Ovary (tissue), 9 donors: ENCODE data around the gene PRKAG3. TPM values are rescaled to one million over a fixed set of nuclear protein-coding genes. Genes with fewer than 3 reads are reported as not detected.

Experiments
- microRNA-seq, 3 donors: library from miRNA; unstranded; fragments of <30 nt; microRNA quantifications; one replicate each; pipeline versions ENCODE4 to v1.2.0, GENCODE V29; 2019 to 2020
- polyA plus RNA-seq, 2 donors: library from polyadenylated mRNA; stranded (reverse); fragments of 200-250 nt in 1 of 2; fragments of 350-450 nt in 1 of 2; fragmentation: Illumina TruSeq in 1 of 2; extraction: RNeasy Lipid Tissue Mini Kit (QIAGEN cat#74804) in 1 of 2; gene quantifications; one replicate each; pipeline ENCODE4 v1.2.3, GENCODE V29; 2013 to 2014
- total RNA-seq, 7 donors: library from RNA; depleted of rRNA in 2 of 7; stranded (reverse); fragments of >200 nt in 2 of 7; fragmentation: NEBNext Ultra II Directional in 3 of 7; extraction: Animal tissue kit (Norgen Biotek cat#: 25700) in 3 of 7; gene quantifications; one replicate each; pipeline versions ENCODE4 v1.1.0 to v1.2.4, GENCODE V29; 2016 to 2023
- donor health status: DM: no; HTN: no; CAD: no; lungs with moderate emphysema.
- donor health status: DM: no; HTN: no; CAD: no.
- donor health status: Bipolar disorder and iron deficiency.
- donor health status: DM: yes; HTN: yes; CAD: no.
- donor health status: DM: no; HTN: no; CAD: no.
- donor health status: DM: yes; HTN: yes; CAD: no.

Gene PRKAG3
- total and polyA plus RNA-seq, 9 donors, result 0.11 to 0.32 TPM; not detected in 7

Small RNAs within 50 kb of the gene (microRNA-seq; reads per million reads assigned to microRNA genes)
- gene MIR9500, result 0 reads per million in 3 donors

Other genes starting within 250 kb of the PRKAG3 start
- gene PLCD4, start 223.9 kb downstream of the PRKAG3 start, total RNA-seq, result 1 to 10 TPM in 3 of 7 donors, under 1 TPM in 4; 0.24 to 1.5 (median 0.91) TPM
- gene PLCD4, start 223.9 kb downstream of the PRKAG3 start, polyA plus RNA-seq, result under 1 TPM; 0.21 to 0.88 TPM
- 10 to 100 TPM; 10.9 to 33.9 (median 24.0) TPM for gene ZNF142, start 172.2 kb downstream of the PRKAG3 start, total RNA-seq
- 1 to 10 TPM; 7.0 to 8.2 TPM for gene ZNF142, start 172.2 kb downstream of the PRKAG3 start, polyA plus RNA-seq
- gene BCS1L, start 172.1 kb downstream of the PRKAG3 start, total RNA-seq, result 10 to 100 TPM; 14.7 to 45.2 (median 35.0) TPM
- gene BCS1L, start 172.1 kb downstream of the PRKAG3 start, polyA plus RNA-seq, result 10 to 100 TPM; 31.5 to 34.4 TPM
- 10 to 100 TPM; 11.7 to 38.6 (median 25.7) TPM for gene RNF25, start 159.8 kb downstream of the PRKAG3 start, total RNA-seq
- gene RNF25, start 159.8 kb downstream of the PRKAG3 start, polyA plus RNA-seq, result 10 to 100 TPM; 26.5 to 45.9 TPM
- gene STK36, start 159.7 kb downstream of the PRKAG3 start, total RNA-seq, result 10 to 100 TPM; 26.8 to 93.2 (median 39.1) TPM
- gene STK36, start 159.7 kb downstream of the PRKAG3 start, polyA plus RNA-seq, result 10 to 100 TPM; 28.7 to 38.5 TPM
- gene TTLL4, start 121.0 kb downstream of the PRKAG3 start, total RNA-seq, result 10 to 100 TPM; 12.4 to 19.6 (median 17.6) TPM
- 10 to 100 TPM in 1 of 2 donors, 1 to 10 TPM in 1; 6.9 to 17.2 TPM for gene TTLL4, start 121.0 kb downstream of the PRKAG3 start, polyA plus RNA-seq
- 10 to 100 TPM; 22.0 to 59.5 (median 34.4) TPM for gene CYP27A1, start 49.7 kb downstream of the PRKAG3 start, total RNA-seq
- 10 to 100 TPM; 30.0 to 39.0 TPM for gene CYP27A1, start 49.7 kb downstream of the PRKAG3 start, polyA plus RNA-seq
- 1 to 10 TPM; 1.1 to 4.5 (median 2.0) TPM for gene WNT6, start 28.0 kb upstream of the PRKAG3 start, total RNA-seq
- gene WNT6, start 28.0 kb upstream of the PRKAG3 start, polyA plus RNA-seq, result 1 to 10 TPM in 1 of 2 donors, under 1 TPM in 1; 0.13 to 2.9 TPM
- 10 to 100 TPM in 1 of 7 donors, 1 to 10 TPM in 1, under 1 TPM in 1, not detected in 4; 0.27 to 12.4 (median 1.6) TPM for gene WNT10A, start 49.0 kb upstream of the PRKAG3 start, total RNA-seq
- gene WNT10A, start 49.0 kb upstream of the PRKAG3 start, polyA plus RNA-seq, result under 1 TPM; 0.04 to 0.13 TPM
- gene CDK5R2, start 127.9 kb upstream of the PRKAG3 start, total RNA-seq, result not detected
- not detected for gene CDK5R2, start 127.9 kb upstream of the PRKAG3 start, polyA plus RNA-seq
- gene FEV, start 153.4 kb upstream of the PRKAG3 start, total RNA-seq, result under 1 TPM in 2 of 7 donors, not detected in 5; 0.11 to 0.13 TPM
- gene FEV, start 153.4 kb upstream of the PRKAG3 start, polyA plus RNA-seq, result not detected
- gene CRYBA2, start 161.6 kb upstream of the PRKAG3 start, total RNA-seq, result not detected
- gene CRYBA2, start 161.6 kb upstream of the PRKAG3 start, polyA plus RNA-seq, result not detected
- gene CFAP65, start 209.7 kb upstream of the PRKAG3 start, total RNA-seq, result 10 to 100 TPM in 1 of 7 donors, 1 to 10 TPM in 1, under 1 TPM in 3, not detected in 2; 0.82 to 19.6 (median 0.95) TPM
- gene CFAP65, start 209.7 kb upstream of the PRKAG3 start, polyA plus RNA-seq, result under 1 TPM in 1 of 2 donors, not detected in 1; 0.04 TPM
- under 1 TPM in 3 of 7 donors, not detected in 4; 0.15 to 0.80 (median 0.36) TPM for gene IHH, start 229.1 kb upstream of the PRKAG3 start, total RNA-seq
- gene IHH, start 229.1 kb upstream of the PRKAG3 start, polyA plus RNA-seq, result 1 to 10 TPM in 1 of 2 donors, under 1 TPM in 1; 0.12 to 1.6 TPM